ENCODE results near the gene CNTN5. TPM values are rescaled to one million over a fixed set of nuclear protein-coding genes. Genes with fewer than 3 reads are reported as not detected.

CNTN5 gene
- total RNA-seq, 1 experiment from 2014 or later = 0.32 TPM

DNA sequence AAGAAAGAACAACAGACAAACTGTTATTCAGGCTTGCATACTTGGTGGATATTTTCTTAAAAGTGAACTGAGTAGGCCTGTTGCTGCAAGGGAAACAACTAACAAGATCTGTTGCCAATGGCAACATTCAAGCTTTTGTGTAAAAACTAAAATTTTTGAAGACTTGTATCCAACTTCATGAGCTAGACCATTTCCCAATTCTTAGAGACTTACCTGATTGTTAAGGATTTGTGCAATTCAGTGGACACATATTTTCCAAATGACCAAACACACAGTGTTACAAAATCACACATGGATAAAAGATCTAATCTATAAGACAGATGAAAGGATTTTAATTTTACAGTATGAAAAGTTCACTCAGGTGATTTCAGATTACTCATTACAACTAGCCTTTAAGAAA, 564.1 kb downstream of the CNTN5 start:
- DNase-seq (ENCODE audit: extremely low read depth, low read depth) = no peak

DNA sequence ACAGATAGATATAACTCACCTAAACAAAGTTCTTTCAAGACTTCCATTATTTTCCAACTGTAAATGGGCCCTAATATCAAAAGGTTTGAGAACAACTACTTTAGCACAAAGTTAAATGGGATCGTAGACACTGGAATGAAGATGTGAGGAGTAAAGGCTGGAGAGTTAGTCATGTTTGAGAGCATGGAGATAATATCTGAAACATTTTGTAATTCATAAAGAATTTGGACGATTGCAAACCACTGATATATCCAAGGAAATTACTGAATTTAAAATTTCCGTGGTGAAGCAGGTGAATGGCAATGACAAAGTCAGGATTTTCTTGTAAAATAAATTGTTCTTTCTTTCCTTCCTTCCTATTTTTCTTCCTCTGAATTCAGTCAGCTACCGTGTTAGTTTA, 564.9 kb downstream of the CNTN5 start:
- DNase-seq (ENCODE audit: extremely low read depth, low read depth) = no peak

DNA sequence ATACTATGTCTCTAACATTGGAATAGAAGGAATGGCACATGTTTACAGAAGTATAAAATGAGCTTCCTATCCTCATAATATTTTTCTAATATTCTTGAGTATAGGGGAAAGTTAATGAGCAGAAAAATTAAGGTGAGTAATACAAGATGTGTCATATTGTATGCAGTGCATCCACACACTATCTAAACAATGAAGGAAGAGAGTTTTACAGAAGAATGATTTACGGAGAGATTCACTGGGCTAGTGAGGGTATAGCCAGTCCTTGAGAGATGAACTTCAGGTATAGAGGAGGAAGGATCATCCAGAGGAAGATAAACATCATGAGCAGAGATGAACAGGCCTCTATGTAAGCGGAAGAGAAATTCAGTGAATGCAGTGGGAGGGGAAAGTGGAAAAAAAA, 569.0 kb downstream of the CNTN5 start:
- no peak for DNase-seq (ENCODE audit: extremely low read depth, low read depth)

DNA sequence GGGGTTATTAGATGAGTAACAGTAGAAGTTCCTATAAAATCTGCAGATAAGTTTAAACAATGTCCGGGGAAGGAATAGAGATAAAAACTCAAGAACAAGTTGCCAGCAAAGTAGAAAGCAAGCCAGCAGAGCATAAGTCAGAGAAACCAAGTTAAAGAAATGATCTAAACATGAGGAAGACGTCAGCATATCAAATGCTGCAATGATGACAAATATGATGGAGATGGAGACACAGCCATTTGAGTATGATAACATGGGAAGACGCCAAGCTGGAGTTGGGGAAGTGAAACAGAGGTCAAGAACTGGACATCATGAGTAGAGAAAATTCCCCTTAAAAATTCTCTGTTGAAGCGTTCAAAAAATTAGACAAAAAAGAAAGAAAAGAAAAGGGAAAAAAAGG, 571.5 kb downstream of the CNTN5 start:
- DNase-seq (ENCODE audit: extremely low read depth, low read depth) = no peak

DNA sequence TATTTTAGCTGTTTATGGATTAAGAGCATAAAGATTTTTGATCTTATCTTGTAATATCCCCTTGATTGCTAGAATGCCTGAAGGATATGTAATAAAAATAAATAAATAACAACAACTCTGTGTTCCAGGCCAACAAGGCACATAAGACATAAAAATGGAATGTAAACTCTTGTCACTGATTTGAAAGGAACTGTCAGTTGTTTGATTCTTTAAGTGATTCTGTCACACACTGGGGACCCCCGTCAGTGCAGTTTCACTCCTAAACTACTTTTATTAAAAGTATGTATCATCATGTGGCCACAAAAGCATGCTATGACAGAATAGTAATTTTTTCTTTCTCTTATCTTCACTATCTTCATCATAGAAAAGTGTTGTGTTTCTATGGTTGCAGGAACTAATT, 572.4 kb downstream of the CNTN5 start:
- no peak for DNase-seq (ENCODE audit: extremely low read depth, low read depth)

DNA sequence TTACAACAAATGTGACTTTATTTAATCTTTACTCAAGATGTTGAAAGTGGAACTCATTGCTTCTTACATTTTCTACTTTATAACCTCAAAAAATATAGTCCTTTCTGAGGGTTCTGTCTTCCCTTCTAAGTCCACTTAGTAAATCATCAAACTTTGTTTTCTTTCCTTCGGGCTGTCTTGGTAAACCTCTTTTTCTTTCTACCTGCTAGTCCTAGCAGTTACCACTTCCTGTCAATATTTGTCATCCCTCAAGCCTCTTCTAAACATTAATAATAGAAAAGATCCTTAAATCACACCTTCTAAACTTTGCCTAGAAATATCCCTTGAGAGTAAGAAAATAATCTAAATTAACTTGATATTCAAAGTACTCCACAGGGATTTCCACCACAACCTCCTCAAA, 580.4 kb downstream of the CNTN5 start:
- DNase-seq (ENCODE audit: extremely low read depth, low read depth) = no peak

DNA sequence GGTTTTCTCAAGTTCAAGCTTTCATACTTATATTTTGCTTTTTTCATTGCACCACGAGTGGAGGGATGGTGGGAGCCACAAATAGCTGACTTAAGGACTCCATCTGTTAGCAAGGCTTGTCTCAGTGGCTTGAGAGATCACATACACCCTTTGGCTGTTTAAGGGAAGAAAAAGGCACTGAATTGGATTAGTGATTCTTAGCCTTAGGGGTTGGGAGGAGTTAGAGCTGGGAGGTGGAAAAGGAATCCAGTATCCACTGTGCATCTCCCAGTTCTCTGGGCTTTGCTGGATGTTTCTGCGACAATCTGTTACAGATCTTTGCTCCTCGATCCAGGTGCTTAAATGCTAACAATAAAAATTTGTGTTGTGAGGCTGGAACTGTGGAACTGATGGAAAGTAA, 593.6 kb downstream of the CNTN5 start:
- DNase-seq (ENCODE audit: extremely low read depth, low read depth) = no peak

DNA sequence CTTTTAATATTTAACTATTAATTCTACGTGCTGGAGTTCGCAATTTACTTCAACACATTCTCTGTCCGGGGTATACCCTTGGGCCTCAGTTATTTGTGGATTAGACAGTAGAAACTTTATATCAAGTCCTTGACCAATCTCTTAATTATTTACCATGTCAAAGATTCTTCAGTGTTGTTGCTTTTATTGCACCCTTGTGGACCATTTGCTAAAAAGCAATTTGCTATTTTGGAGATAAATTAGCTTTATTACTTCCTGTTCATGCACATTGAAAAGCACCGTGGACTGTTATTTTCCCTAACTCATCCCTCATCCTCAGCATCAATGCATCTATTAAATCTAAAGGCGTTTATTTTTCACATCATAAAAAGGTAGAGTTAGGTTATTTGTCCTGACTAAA, 609.9 kb downstream of the CNTN5 start:
- DNase-seq (ENCODE audit: extremely low read depth, low read depth) = no peak

DNA sequence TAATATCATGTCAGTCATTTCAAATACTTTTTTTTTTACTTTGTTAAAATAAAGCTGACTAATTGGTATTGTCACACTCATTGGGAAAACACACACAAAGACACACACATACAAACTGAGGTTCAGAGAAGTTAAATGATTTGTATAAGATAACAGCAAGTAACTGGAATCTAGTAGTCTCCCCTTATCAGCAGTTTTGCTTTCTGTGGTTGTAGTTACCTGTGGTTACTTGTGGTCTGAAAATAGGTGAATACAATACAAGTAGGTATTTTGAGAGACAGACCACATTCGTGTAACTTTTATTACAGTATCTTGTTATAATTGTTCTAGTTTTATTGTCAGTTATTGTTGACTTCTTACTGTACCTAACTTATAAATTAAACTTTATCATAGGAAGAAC, 610.9 kb downstream of the CNTN5 start:
- no peak for DNase-seq (ENCODE audit: extremely low read depth, low read depth)

DNA sequence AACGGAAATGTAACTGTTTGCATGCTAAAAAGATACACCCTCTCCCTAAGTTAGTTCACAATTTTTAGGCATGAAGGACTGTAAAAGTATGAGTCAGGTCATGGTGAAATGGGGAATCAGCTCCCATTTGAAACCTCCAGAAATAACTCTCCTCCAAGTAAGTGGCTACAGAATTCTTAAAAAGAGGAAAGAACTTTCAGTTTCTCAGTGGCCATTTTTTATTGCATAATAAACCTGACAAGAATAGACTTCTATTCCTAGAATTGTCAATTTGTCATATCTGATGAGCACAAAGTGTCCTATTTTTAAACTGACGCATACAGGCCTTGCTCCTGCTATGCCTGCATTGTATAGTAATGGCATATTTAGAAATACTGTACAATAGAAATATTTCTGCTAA, 612.2 kb downstream of the CNTN5 start:
- DNase-seq (ENCODE audit: extremely low read depth, low read depth) = no peak

DNA sequence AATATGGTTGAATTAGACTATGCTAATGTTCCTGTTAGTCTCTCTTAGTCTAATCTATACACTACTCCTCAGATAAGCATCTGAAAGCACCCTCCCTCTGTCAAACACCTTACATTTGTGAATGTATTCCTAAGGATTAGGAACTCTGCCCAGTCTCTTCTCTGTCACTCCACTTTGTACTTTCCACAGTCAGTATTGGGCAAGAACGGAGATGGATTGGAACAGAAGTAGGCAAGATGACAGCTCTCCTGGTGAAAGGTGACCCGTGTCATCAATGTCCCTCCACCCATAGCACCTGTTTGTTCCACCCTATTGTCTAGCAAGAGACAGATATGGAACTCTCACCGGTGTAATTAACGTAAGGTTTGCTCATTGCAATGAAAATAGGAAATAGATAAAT, 613.8 kb downstream of the CNTN5 start:
- no peak for DNase-seq (ENCODE audit: extremely low read depth, low read depth)

DNA sequence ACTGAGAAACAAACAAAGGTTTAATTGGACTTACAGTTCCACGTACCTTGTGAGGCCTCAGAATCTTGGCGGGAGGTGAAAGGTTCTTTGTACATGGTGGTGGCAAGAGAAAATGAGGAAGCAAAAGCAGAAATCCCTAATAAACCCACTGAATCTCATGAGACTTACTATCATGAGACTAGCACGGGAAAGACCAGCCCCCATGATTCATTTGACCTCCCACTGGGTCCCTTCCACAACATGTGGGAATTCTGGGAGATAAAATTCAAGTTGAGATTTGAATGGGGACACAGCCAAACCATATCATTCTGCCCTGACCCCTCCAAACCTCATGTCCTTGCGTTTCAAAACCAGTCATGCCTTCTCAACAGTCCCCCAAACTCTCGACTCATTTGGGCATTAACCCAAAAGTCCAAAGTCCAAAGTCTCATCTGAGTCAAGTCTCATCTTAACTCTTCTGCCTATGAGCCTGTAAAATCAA, 617.4 kb downstream of the CNTN5 start:
- no peak for DNase-seq (ENCODE audit: extremely low read depth, low read depth)

DNA sequence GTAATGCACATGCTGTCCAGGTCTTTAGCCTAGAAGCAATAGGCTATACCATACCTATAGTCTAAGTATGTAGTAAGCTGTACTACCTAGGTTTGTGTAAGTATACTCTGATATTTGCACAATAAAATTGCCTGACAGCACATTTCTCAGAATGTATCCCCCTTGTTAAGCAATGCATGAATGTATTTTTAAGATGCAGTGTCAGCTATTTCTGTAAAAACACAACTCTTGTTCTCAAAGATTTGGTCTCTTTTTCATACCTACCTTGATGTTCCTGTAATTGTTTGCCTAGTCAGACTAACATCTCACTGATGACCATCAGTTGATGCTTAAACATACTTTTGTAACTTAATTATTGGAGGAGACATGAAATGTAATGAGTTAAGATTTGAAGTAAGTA, 619.9 kb downstream of the CNTN5 start:
- DNase-seq (ENCODE audit: extremely low read depth, low read depth) = no peak

DNA sequence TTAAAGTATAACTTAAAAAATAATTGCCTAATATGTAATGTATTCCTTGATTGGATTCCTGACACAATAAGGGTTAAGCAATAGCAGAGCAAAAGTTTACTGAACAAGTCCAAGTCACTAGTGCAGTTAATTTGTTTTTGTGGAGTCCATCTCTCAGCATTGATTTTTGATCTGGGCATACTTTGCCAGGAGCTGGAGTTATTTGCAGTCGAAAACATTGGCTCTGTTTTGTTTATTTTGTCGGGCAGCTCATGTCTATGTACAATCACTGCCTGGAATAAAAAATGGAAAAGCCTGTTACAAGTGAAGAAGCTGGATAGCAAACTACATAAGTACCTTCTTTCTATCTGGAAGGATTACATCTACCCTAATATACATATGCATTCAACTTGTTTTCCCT, 625.2 kb downstream of the CNTN5 start:
- DNase-seq (ENCODE audit: extremely low read depth, low read depth) = no peak

DNA sequence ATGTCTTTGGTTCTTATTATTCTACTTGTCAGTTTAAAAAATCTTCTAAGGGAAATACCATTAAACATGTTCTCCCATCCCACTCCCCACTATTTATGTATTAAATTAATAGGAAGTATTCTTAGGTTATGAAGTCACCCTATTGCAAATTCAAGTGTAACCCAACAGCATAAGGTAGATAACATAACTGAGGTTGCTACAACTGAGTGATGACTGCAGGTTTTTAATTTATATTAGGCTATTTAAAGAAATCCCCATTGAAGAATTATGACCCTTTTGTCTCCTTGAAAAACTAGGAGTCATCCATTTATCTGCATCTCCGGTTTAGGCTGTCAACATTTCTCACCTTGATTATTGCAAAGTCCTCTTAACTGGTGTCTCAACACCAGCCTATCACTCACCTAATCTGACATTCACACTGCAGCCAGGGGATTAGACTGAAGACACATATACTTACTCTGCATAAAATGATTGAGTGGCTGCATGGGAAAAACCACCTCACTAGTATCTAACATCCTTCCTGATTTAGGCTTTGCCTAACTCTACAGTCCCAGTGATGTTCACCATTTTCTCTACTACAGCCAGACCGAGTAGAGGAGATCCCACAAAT, 649.4 kb downstream of the CNTN5 start:
- DNase-seq (ENCODE audit: extremely low read depth, low read depth) = no peak

DNA sequence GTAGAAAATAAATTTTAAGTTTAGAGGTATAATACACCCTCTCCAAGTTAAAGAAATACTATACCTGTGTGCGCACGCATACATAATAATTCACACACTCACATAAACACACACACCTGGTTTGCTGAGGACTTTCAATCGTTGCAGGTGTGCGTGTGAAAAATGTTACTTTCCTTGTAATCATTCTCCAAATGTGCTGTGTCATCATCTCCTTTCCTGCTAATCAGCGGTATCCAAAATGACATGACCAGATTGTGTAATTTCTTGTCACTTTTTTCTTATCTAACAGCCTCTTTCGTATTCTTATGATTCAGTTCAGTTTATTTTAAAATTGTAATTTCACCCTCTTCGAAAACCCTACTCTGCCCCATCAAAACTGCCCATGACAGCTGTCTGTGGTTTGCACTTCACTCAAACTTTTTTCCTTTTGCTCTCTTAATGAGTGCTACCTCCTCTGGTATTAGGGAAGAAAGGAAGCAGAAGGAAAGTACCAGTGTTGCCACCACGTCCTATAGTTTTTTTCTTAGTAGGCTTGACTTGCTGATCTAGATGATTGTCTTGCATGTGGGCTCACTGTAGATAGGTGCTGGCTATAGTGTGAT, 651.2 kb downstream of the CNTN5 start:
- no peak for DNase-seq (ENCODE audit: extremely low read depth, low read depth)

DNA sequence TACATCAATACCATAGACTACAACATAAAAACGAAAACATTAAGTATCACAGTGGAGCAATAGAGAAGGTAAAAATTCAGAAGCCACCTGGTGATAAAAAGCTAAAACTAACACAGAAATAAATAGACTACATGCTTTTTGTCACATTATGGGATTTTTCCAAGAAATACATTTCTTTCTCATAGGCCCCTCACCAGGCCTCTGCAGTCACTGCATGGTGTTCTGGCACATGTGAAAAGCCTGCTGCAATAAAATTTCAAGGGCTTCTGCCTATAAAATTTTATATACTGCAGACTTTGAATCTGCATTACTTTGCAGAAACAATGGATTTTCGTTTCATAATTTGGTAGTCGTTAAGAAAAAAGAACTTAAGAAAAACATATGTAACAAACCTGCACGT, 655.5 kb downstream of the CNTN5 start:
- no peak for DNase-seq (ENCODE audit: extremely low read depth, low read depth)

DNA sequence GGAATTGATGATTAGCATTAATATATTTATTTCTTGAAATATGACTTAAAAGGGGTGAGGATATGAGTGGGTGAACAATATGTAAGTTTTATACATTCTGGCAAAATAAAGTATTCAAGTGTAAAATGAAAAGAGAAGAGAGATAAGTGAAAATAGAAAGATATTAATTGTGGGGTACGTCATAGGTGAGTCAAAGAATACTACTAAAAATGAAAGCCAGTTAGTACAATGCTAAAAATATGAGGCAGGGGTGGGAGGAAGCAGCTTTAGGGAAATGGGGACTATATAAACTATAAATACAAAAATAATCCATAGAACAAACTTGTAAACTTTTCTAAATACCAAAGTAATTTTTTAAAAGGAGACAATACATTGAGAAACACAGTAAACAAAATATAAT, 661.4 kb downstream of the CNTN5 start:
- no peak for DNase-seq (ENCODE audit: extremely low read depth, low read depth)

DNA sequence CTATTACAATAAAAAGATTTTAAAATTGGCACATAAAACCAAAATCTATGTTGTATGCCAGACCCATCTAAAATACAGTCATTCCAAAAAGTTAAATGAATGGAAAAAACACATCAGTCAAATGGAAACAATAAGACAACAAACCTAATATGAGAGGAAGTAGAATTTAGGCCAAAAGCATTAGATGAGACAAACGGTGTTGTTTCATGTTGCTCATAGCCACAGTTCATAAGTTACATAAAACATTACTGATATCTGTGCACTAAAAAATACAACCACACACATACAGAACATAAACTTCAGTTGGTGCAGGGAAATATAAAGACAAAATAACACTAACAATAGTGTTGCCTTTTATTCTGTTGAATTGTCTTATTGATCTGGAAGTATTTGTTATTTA, 661.9 kb downstream of the CNTN5 start:
- no peak for DNase-seq (ENCODE audit: extremely low read depth, low read depth)

DNA sequence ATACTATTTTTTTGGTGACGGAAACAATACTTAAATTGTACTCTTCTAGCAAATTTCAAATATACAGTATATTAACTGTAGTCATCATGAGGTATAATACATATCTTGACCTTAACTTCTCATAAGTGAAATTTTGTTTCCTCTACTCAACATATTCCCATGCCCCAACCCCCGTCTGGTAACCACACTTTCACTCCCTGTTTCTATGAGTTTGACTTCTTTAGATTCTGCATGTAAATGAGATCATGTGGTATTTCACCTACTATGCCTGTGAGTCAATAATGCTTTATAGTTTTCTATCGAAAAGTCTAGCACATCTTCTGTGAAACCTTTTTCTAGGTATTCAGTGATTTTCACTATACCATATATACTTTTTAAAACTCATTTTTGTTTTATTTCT, 663.2 kb downstream of the CNTN5 start:
- no peak for DNase-seq (ENCODE audit: extremely low read depth, low read depth)

DNA sequence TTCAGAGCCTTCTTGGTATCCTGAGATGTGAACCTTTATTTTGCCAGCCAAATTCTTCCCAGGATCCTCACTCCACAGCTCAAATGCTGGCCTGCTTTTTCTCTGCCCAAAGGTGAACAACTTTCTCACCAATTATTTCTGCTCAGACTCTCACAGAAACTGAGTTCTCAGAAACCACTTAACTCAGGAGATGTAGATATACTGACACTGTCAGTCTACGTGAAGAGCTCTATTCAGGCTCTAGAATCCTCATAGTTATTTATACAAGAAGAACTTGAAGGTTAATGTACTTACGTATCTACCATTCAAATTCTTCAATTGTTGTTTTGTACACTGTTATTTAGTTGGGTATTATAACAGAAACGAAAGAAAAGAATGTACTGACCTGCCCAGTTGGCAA, 666.1 kb downstream of the CNTN5 start:
- DNase-seq (ENCODE audit: extremely low read depth, low read depth) = no peak

DNA sequence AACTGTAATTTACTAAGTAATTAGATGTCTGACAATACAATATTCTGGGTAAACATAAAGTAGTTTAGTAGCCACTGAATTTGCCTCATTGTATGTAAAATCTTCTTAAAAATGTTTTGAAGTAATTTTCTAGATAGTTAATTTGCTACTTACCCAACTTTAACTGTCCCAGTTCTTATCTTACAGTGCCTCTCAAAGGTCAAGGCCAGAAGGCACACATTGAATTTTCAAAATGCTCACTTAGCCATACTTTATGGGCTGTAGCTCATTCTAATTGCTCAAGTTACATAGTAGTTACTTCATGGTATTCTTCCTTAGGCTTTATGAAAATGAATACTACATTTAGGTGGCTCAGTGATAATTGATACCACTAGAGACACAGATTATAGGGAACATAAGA, 666.6 kb downstream of the CNTN5 start:
- DNase-seq (ENCODE audit: extremely low read depth, low read depth) = no peak

DNA sequence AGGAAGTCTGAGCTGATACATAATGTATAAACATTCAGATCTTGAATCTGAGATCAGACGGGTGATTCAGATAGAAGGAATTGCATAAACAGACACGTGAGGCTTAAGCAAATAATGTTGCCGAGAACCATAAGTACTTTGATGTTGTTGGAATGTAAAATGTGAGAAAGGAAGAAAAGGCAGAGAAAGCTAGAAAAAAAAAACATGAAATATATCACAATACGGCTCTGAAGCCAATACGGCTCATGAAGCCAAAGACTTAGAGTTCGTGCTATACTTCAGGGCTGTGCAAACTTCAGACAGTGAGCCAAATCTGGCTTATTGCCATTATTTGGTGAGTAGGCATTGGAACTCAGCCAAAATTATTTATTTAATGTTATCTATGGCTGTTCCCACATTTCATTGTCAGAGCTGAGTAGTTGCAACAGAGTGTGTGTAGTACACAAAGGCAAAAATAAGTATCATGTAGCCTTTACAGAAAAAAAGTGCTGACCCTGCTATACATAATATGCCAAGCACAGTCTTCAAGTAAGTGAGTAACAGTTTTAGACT, 673.3 kb downstream of the CNTN5 start:
- peak; percentile 53 for DNase-seq (ENCODE audit: extremely low read depth, low read depth)
